HG03457 (cell line): ENCODE results near the gene NAA25.
"Not testable (repeated sequence)": the region's sequence is repeated elsewhere in the genome, so short reads cannot be mapped to it uniquely, and the experiment has no call there.

Experiments
- ATAC-seq: cut with Tn5 transposase; IDR thresholded peaks from one replicate; pipeline ENCODE4 v1.9.1; 2021; ENCODE audit warnings: moderate number of reproducible peaks; ENCODE audit not compliant: unreplicated experiment

NAA25 gene

GRCh38 chr12:112116232-112117060 is 7.9 kb upstream of the NAA25 start:
- ATAC-seq: no peak

- ATAC-seq: no peak
Measured at GRCh38 chr12:112115259-112116045, 6.9 kb upstream of the NAA25 start.

- ATAC-seq: no peak
Measured at GRCh38 chr12:112112409-112113133, 4.0 kb upstream of the NAA25 start.

GRCh38 chr12:112111931-112112330 is 3.3 kb upstream of the NAA25 start:
- no peak for ATAC-seq

- not testable (repeated sequence) for ATAC-seq
Measured at GRCh38 chr12:112110787-112111662, 2.4 kb upstream of the NAA25 start.

- no peak for ATAC-seq
Measured at GRCh38 chr12:112107306-112108201, 1.0 kb downstream of the NAA25 start.

- no peak for ATAC-seq
Measured at GRCh38 chr12:112105891-112106290, 2.7 kb downstream of the NAA25 start.

- ATAC-seq: no peak
Measured at GRCh38 chr12:112103758-112104503, 4.7 kb downstream of the NAA25 start.

- not testable (repeated sequence) for ATAC-seq
Measured at GRCh38 chr12:112102746-112103145, 5.8 kb downstream of the NAA25 start.

- ATAC-seq: no peak
Measured at GRCh38 chr12:112102127-112102526, 6.5 kb downstream of the NAA25 start.

- ATAC-seq: not testable (repeated sequence)
Measured at GRCh38 chr12:112100500-112100899, 8.1 kb downstream of the NAA25 start.

GRCh38 chr12:112097641-112098040 is 10.9 kb downstream of the NAA25 start:
- no peak for ATAC-seq

- no peak for ATAC-seq
Measured at GRCh38 chr12:112096667-112097066, 11.9 kb downstream of the NAA25 start.

- ATAC-seq: no peak
Measured at GRCh38 chr12:112096070-112096469, 12.5 kb downstream of the NAA25 start.

- no peak for ATAC-seq
Measured at GRCh38 chr12:112091563-112091962, 17.0 kb downstream of the NAA25 start.

GRCh38 chr12:112087851-112088250 is 20.7 kb downstream of the NAA25 start:
- no peak for ATAC-seq

GRCh38 chr12:112087055-112087850 is 21.3 kb downstream of the NAA25 start:
- ATAC-seq: no peak

- ATAC-seq: no peak
Measured at GRCh38 chr12:112066566-112066965, 42.0 kb downstream of the NAA25 start.
